Stimulated activated CD8-positive, alpha-beta memory T cell treated with anti-CD3 and anti-CD28 coated beads, Interleukin-4, amount 100 ng/mL, for 48 hours (primary cell): ENCODE data around the gene WDR54.

Source experiments
- DNase-seq: peaks from one replicate; pipeline ENCODE4 v3.0.0-alpha.2; 2020

WDR54 gene

GRCh38 chr2:74421221-74421870 lies at the start of gene WDR54, which contains the start of gene C2orf81:
Gene WDR54 (plus strand): TSS chr2:74421730. CDS start chr2:74422154, 424 bp downstream.
Gene C2orf81 (minus strand): TSS chr2:74421619. CDS start chr2:74421560, 59 bp downstream.
- DNase-seq: peak; percentile 96

- DNase-seq: no peak
Measured at GRCh38 chr2:74372674-74373073, 48.9 kb upstream of the WDR54 start.

GRCh38 chr2:74373221-74373676 lies 48.3 kb upstream of the WDR54 start:
- DNase-seq: no peak

GRCh38 chr2:74373985-74374384 lies 47.5 kb upstream of the WDR54 start:
- no peak for DNase-seq

- DNase-seq: no peak
Measured at GRCh38 chr2:74374509-74375205, 46.9 kb upstream of the WDR54 start.

- no peak for DNase-seq
Measured at GRCh38 chr2:74375838-74376237, 45.7 kb upstream of the WDR54 start.

- DNase-seq: no peak
Measured at GRCh38 chr2:74378007-74378406, 43.5 kb upstream of the WDR54 start.

- peak; percentile 47 for DNase-seq
Measured at GRCh38 chr2:74379851-74380789, 41.4 kb upstream of the WDR54 start, which contains the start of gene DCTN1. Gene DCTN1 (minus strand): TSS chr2:74380311. CDS start chr2:74380037, 274 bp downstream.

GRCh38 chr2:74381751-74382150 lies 39.8 kb upstream of the WDR54 start:
- no peak for DNase-seq

- no peak for DNase-seq
Measured at GRCh38 chr2:74383254-74383653, 38.3 kb upstream of the WDR54 start.

GRCh38 chr2:74384051-74384450 lies 37.5 kb upstream of the WDR54 start:
- no peak for DNase-seq

GRCh38 chr2:74385396-74385795 lies 36.1 kb upstream of the WDR54 start:
- DNase-seq: no peak

- no peak for DNase-seq
Measured at GRCh38 chr2:74387346-74387745, 34.2 kb upstream of the WDR54 start.

- DNase-seq: no peak
Measured at GRCh38 chr2:74390606-74391005, 30.9 kb upstream of the WDR54 start.

- no peak for DNase-seq
Measured at GRCh38 chr2:74391209-74391579, 30.3 kb upstream of the WDR54 start.

GRCh38 chr2:74391580-74392448 lies 29.7 kb upstream of the WDR54 start:
- DNase-seq: peak; percentile 97

- DNase-seq: no peak
Measured at GRCh38 chr2:74392449-74392743, 29.1 kb upstream of the WDR54 start.

- DNase-seq: no peak
Measured at GRCh38 chr2:74393525-74393924, 28.0 kb upstream of the WDR54 start.

- DNase-seq: no peak
Measured at GRCh38 chr2:74396149-74396548, 25.4 kb upstream of the WDR54 start.

- no peak for DNase-seq
Measured at GRCh38 chr2:74399785-74400184, 21.7 kb upstream of the WDR54 start.

- DNase-seq: no peak
Measured at GRCh38 chr2:74401891-74402290, 19.6 kb upstream of the WDR54 start.

GRCh38 chr2:74406035-74406434 lies 15.5 kb upstream of the WDR54 start:
- no peak for DNase-seq
